ENCODE measurements around the gene AACS. TPM values are rescaled to one million over a fixed set of nuclear protein-coding genes. Genes with fewer than 3 reads are reported as not detected.

The AACS gene
- total and polyA plus RNA-seq, 2 of the 8 experiments (the other 6 are each of a cell fraction or from before 2014, with no cell fraction given): 51.9 to 52.4 TPM

- Histone ChIP-seq H3K27ac (ENCODE audit: low read depth, low read length) (no peak overlapping the region), H2BK20ac (ENCODE audit: low read length) (no peak overlapping the region), H3K9me3 (ENCODE audit: insufficient read depth in 2 of 2, low read depth in 1 of 2, low read length in 1 of 2) (peaks cover 5 to 12% of the 10 kb centered on the region in 2 experiments; a peak in 3 of 4 replicates), H2BK5ac (ENCODE audit: low read depth, low read length) (no peak overlapping the region), H3K56ac (replicated peaks; ENCODE audit: insufficient read length, low read depth, low read length) (no peak overlapping the region), H2AK5ac (ENCODE audit: low read depth, low read length) (no peak overlapping the region), H4K91ac (replicated peaks; ENCODE audit: insufficient read length, low read length) (no peak overlapping the region), H2BK15ac (ENCODE audit: low read length) (no peak overlapping the region), H2BK12ac (ENCODE audit: low read depth, low read length) (no peak overlapping the region), H2BK120ac (replicated peaks; ENCODE audit: low read depth, low read length) (no peak overlapping the region), H3K4me3 (ENCODE audit: extremely low read depth in 1 of 4, insufficient read depth in 2 of 4, low read depth in 3 of 4, low read length in 4 of 4) (no peak overlapping the region), H4K8ac (ENCODE audit: extremely low read depth, insufficient read depth, low read length) (no peak overlapping the region), H3K27me3 (replicated peaks in 1 of 4; ENCODE audit: control insufficient read depth in 3 of 4, extremely low read depth in 1 of 4, insufficient read depth in 3 of 4, low read length in 3 of 4) (no peaks in the 10 kb centered on the region), H4K20me1 (replicated peaks in 1 of 2; ENCODE audit: control insufficient read depth in 1 of 2, insufficient read depth in 2 of 2, low read length in 2 of 2) (no peaks in the 10 kb centered on the region), H3K36me3 (ENCODE audit: control insufficient read depth in 2 of 4, insufficient read depth in 4 of 4, low read length in 3 of 4) (no peaks in the 10 kb centered on the region), H3K4me2 (ENCODE audit: insufficient read depth in 1 of 2, low read depth in 2 of 2, low read length in 2 of 2) (no peak overlapping the region), H3K23ac (ENCODE audit: insufficient read length) (no peak overlapping the region), H3K4me1 (replicated peaks in 1 of 4; ENCODE audit: control insufficient read depth in 3 of 4, insufficient read depth in 4 of 4, low read length in 3 of 4) (no peaks in the 10 kb centered on the region; a peak in 1 of 7 replicates), H3K23me2 (ENCODE audit: low read depth, low read length) (no peaks in the 10 kb centered on the region), H3K9ac (replicated peaks in 1 of 4; ENCODE audit: extremely low read depth in 1 of 4, low read depth in 3 of 4, low read length in 3 of 4) (no peak overlapping the region), H4K5ac (ENCODE audit: insufficient read length, low read depth, low read length) (no peak overlapping the region), H3K4ac (replicated peaks; ENCODE audit: insufficient read length, low read depth, low read length) (no peak overlapping the region), H2AFZ (ENCODE audit: low read length) (no peak overlapping the region), H3K79me2 (ENCODE audit: control insufficient read depth in 1 of 2, insufficient read depth in 2 of 2, low read length in 2 of 2) (no peaks in the 10 kb centered on the region), H3K14ac (ENCODE audit: insufficient read length) (no peak overlapping the region), H3K79me1 (ENCODE audit: low read depth, low read length) (no peaks in the 10 kb centered on the region), H3K18ac (ENCODE audit: extremely low read depth, low read length) (no peak overlapping the region)
- FAIRE-seq (no peak), DNase-seq (ENCODE audit: low read depth in 1 of 2, low spot score in 2 of 2) (no peak)
- CTCF ChIA-PET (ENCODE audit: partially characterized antibody): interaction anchor here (0.8 kb wide), 1 partner anchor 10 kb away, joined by 3 read pairs; no protein-coding TSS in a partner anchor
- 92% methylated on average over 5 of the region's 5 CpGs; no CpG with 5 or more reads in 1 of the 2 experiments for WGBS, 2 experiments (ENCODE audit: extremely low coverage in 1 of 2, insufficient coverage in 1 of 2, insufficient read length in 1 of 2, insufficient replicate concordance in 2 of 2, low coverage in 1 of 2, low lambda C conversion rate in 2 of 2, missing lambda C conversion rate in 1 of 2)
- POLR2A ChIA-PET (ENCODE audit: partially characterized antibody): interaction anchor here (0.6 to 1.2 kb wide), 3 partner anchors 8 to 61 kb away, joined by 3 to 4 read pairs (median 3); no protein-coding TSS in a partner anchor
- TF ChIP-seq ASH2L (IDR thresholded peaks at IDR 0.05; ENCODE audit: low read length): no peak
- TF ChIP-seq, protein P1, sequence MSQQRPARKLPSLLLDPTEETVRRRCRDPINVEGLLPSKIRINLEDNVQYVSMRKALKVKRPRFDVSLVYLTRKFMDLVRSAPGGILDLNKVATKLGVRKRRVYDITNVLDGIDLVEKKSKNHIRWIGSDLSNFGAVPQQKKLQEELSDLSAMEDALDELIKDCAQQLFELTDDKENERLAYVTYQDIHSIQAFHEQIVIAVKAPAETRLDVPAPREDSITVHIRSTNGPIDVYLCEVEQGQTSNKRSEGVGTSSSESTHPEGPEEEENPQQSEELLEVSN (IDR thresholded peaks at IDR 0.05): no peak
- no peak for TF ChIP-seq CEBPB (IDR thresholded peaks at IDR 0.05; ENCODE audit: low read depth, low read length)
- TF ChIP-seq USF2 (IDR thresholded peaks at IDR 0.05; ENCODE audit: low read length): no peak
- TF ChIP-seq RXRA (IDR thresholded peaks at IDR 0.05; ENCODE audit: insufficient read depth, low read depth, low read length): no peak
- TF ChIP-seq RAD21 (IDR thresholded peaks at IDR 0.05 in 1 of 2, conservative IDR thresholded peaks at IDR 0.05 in 1 of 2; ENCODE audit: low read depth in 2 of 2, low read length in 2 of 2): no peak
- TF ChIP-seq EZH2 (IDR thresholded peaks at IDR 0.05; ENCODE audit: low read depth, low read length, severe bottlenecking): no peak
- TF ChIP-seq TBP (IDR thresholded peaks at IDR 0.05; ENCODE audit: low read depth, low read length): no peak
- TF ChIP-seq YY1 (IDR thresholded peaks at IDR 0.05; ENCODE audit: low read depth, low read length): no peak
- no peak for TF ChIP-seq SIN3A (conservative IDR thresholded peaks at IDR 0.05 in 1 of 2, IDR thresholded peaks at IDR 0.05 in 1 of 2; ENCODE audit: low read depth in 1 of 2, low read length in 2 of 2)
- TF ChIP-seq CBX8 (IDR thresholded peaks at IDR 0.05; ENCODE audit: borderline replicate concordance, low read depth, low read length): no peak
- TF ChIP-seq ZNF274 (IDR thresholded peaks at IDR 0.05; ENCODE audit: borderline replicate concordance, extremely low read depth, low read length): no peak
These were observed 7.5 kb upstream of the AACS start for GRCh38 chr12:125057708-125058107.

All from H1 (cell line).